Loucy (cell line): ENCODE results near the gene MYCT1.
"Not testable (repeated sequence)": the region's sequence is repeated elsewhere in the genome, so short reads cannot be mapped to it uniquely, and the experiment has no call there.

ENCODE experiments used
- H2AFZ ChIP-seq: fragments of 200-600 bp; sonication (generic); 2 replicates; pipeline ENCODE4 v1.6.0; 2016; ENCODE audit warnings: antibody characterized with exemption, mild to moderate bottlenecking, low read length, moderate library complexity
- H3F3A ChIP-seq: fragments of 200-600 bp; 2 replicates; pipeline ENCODE4 v1.6.0; 2016; ENCODE audit warnings: antibody characterized with exemption, low read depth, mild to moderate bottlenecking
- H3K27me3 ChIP-seq: fragments of 200-600 bp; sonication (generic); 2 replicates; pipeline ENCODE4 v1.6.1; 2014; ENCODE audit warnings: low read length, mild to moderate bottlenecking; ENCODE audit not compliant: insufficient read depth, poor library complexity, severe bottlenecking
- H3K36me3 ChIP-seq: fragments of 200-600 bp; sonication (generic); 2 replicates; pipeline ENCODE4 v1.6.1; 2016; ENCODE audit warnings: low read length; ENCODE audit not compliant: insufficient read depth
- H3K4me1 ChIP-seq: fragments of 200-600 bp; sonication (generic); 2 replicates; pipeline ENCODE4 v1.5.1; 2014; ENCODE audit warnings: low read length, mild to moderate bottlenecking; ENCODE audit not compliant: insufficient read depth, poor library complexity, severe bottlenecking
- H3K4me2 ChIP-seq: fragments of 200-600 bp; sonication (generic); 2 replicates; pipeline ENCODE4 v1.6.0; 2014; ENCODE audit warnings: antibody characterized with exemption, low read length, low read depth, mild to moderate bottlenecking; ENCODE audit not compliant: poor library complexity, severe bottlenecking
- H3K4me3 ChIP-seq: fragments of 200-600 bp; sonication (generic); 2 replicates; pipeline ENCODE4 v1.5.1; 2014; ENCODE audit warnings: low read length, mild to moderate bottlenecking, mixed read lengths; ENCODE audit not compliant: poor library complexity, severe bottlenecking
- H3K79me2 ChIP-seq: fragments of 200-600 bp; sonication (generic); 2 replicates; pipeline ENCODE4 v1.6.1; 2014; ENCODE audit warnings: low read length; ENCODE audit not compliant: insufficient read depth
- H3K9ac ChIP-seq: fragments of 200-600 bp; sonication (generic); 2 replicates; pipeline ENCODE4 v1.6.0; 2014; ENCODE audit warnings: mild to moderate bottlenecking, low read depth, low read length, moderate library complexity; ENCODE audit not compliant: poor library complexity, severe bottlenecking
- H3K9me2 ChIP-seq: fragments of 200-600 bp; sonication (generic); replicated peaks from 2 replicates; pipeline ENCODE4 v1.6.1; 2016; ENCODE audit warnings: low read depth, low read length, mixed read lengths
- H3K9me3 ChIP-seq: fragments of 200-600 bp; sonication (generic); 2 replicates; pipeline ENCODE4 v1.6.1; 2014; ENCODE audit warnings: mild to moderate bottlenecking, antibody characterized with exemption, low read length, low read depth; ENCODE audit not compliant: insufficient read depth
- H4K20me1 ChIP-seq: fragments of 200-600 bp; sonication (generic); 2 replicates; pipeline ENCODE4 v1.6.0; 2014; ENCODE audit warnings: antibody characterized with exemption, low read length, mild to moderate bottlenecking; ENCODE audit not compliant: insufficient read depth, poor library complexity, severe bottlenecking
- CTCF ChIP-seq: fragments of 200-600 bp; sonication (generic); conservative IDR thresholded peaks from 2 replicates; pipeline ENCODE4 v1.5.1; 2014; ENCODE audit warnings: mild to moderate bottlenecking, antibody characterized with exemption, low read length
- EZH2phosphoT487 ChIP-seq: fragments of 200-600 bp; IDR thresholded peaks from 2 replicates; pipeline ENCODE4 v1.6.1; 2018; ENCODE audit warnings: antibody characterized with exemption, mild to moderate bottlenecking, moderate library complexity, borderline replicate concordance

MYCT1 gene

GRCh38 chr6:152680151-152680550, 17.5 kb upstream of the MYCT1 start:
- Histone ChIP-seq H4K20me1 (no peaks in the 10 kb centered on the region), H3K27me3 (no peaks in the 10 kb centered on the region), H3K4me3 (no peak overlapping the region), H3K9me2 (no peaks in the 10 kb centered on the region), H3K4me2 (no peak overlapping the region), H3K4me1 (no peaks in the 10 kb centered on the region), H2AFZ (no peak overlapping the region), H3K36me3 (no peaks in the 10 kb centered on the region), H3F3A (no peaks in the 10 kb centered on the region), H3K9ac (no peak overlapping the region), H3K79me2 (no peaks in the 10 kb centered on the region), H3K9me3 (no peaks in the 10 kb centered on the region)
- TF ChIP-seq EZH2phosphoT487 (no peak), CTCF (no peak)

GRCh38 chr6:152680879-152681517, 16.7 kb upstream of the MYCT1 start:
- no peak overlapping the region for H3K4me3 ChIP-seq
- TF ChIP-seq CTCF (no peak), EZH2phosphoT487 (no peak)
- no peak overlapping the region for H3K4me2 ChIP-seq
- no peak overlapping the region for H2AFZ ChIP-seq
- H3K79me2 ChIP-seq: no peaks in the 10 kb centered on the region
- H3K36me3 ChIP-seq: no peaks in the 10 kb centered on the region
- H4K20me1 ChIP-seq: no peaks in the 10 kb centered on the region
- no peaks in the 10 kb centered on the region for H3K27me3 ChIP-seq
- H3K9me2 ChIP-seq: no peaks in the 10 kb centered on the region
- no peaks in the 10 kb centered on the region for H3K4me1 ChIP-seq
- no peaks in the 10 kb centered on the region for H3F3A ChIP-seq
- H3K9me3 ChIP-seq: no peaks in the 10 kb centered on the region
- H3K9ac ChIP-seq: no peak overlapping the region

DNA sequence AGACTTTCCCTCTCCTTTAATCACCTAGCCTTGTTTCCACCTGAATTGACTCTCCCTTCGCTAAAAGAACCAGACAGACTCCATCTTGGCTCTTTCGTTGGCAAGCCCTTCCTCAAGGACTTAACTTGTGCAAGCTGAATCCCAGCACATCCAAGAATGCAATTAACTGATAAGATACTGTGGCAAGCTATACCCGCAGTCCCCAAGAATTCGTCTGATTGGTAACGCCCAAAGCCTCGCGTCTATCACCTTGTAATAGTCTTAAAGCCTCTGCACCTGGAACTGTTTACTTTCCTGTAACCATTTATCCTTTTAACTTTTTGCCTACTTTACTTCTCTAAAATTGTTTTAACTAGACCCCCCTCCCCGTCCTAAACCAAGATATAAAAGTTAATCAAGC, 15.6 kb upstream of the MYCT1 start:
- Histone ChIP-seq H3K9me3 (no peaks in the 10 kb centered on the region), H4K20me1 (no peaks in the 10 kb centered on the region), H3K9me2 (no peaks in the 10 kb centered on the region), H3K27me3 (no peaks in the 10 kb centered on the region), H3K4me2 (no peak overlapping the region), H3F3A (no peaks in the 10 kb centered on the region), H3K4me3 (no peak overlapping the region), H2AFZ (no peak overlapping the region), H3K79me2 (no peaks in the 10 kb centered on the region), H3K36me3 (no peaks in the 10 kb centered on the region), H3K9ac (no peak overlapping the region), H3K4me1 (no peaks in the 10 kb centered on the region)
- TF ChIP-seq EZH2phosphoT487 (no peak), CTCF (no peak)

GRCh38 chr6:152682935-152683334, 14.8 kb upstream of the MYCT1 start:
- not testable (repeated sequence) for H3K4me2 ChIP-seq

More at GRCh38 chr6:152682935-152683334, 14.8 kb upstream of the MYCT1 start:
- not testable (repeated sequence) for H3K4me3 ChIP-seq, H2AFZ ChIP-seq, H3K9me3 ChIP-seq, H3F3A ChIP-seq, H3K9me2 ChIP-seq, H3K79me2 ChIP-seq, H3K4me1 ChIP-seq, H4K20me1 ChIP-seq, H3K36me3 ChIP-seq, H3K9ac ChIP-seq, H3K27me3 ChIP-seq
